GM21576 (cell line): ENCODE results near the gene MUC5B.
"Not testable (repeated sequence)": the region's sequence is repeated elsewhere in the genome, so short reads cannot be mapped to it uniquely, and the experiment has no call there.

Source experiments
- ATAC-seq: cut with Tn5 transposase; IDR thresholded peaks from one replicate; pipeline ENCODE4 v1.9.1; 2021; ENCODE audit warnings: mild to moderate bottlenecking, moderate library complexity; ENCODE audit not compliant: unreplicated experiment

The MUC5B gene

GRCh38 chr11:1222491-1223345, at the start of gene MUC5B:
Gene MUC5B, plus strand, starts transcription at chr11:1223066. Its CDS starts 58 bp downstream, at chr11:1223124.
- ATAC-seq, result no peak

GRCh38 chr11:1173396-1173795, 49.5 kb upstream of the MUC5B start:
- ATAC-seq, result not testable (repeated sequence)

- ATAC-seq, result no peak
Measured at GRCh38 chr11:1174441-1175370, 48.2 kb upstream of the MUC5B start.

- no peak for ATAC-seq
Measured at GRCh38 chr11:1175461-1176223, 47.2 kb upstream of the MUC5B start.

- no peak for ATAC-seq
Measured at GRCh38 chr11:1176224-1177019, 46.4 kb upstream of the MUC5B start.

- ATAC-seq, result no peak
Measured at GRCh38 chr11:1177020-1177770, 45.7 kb upstream of the MUC5B start.

- ATAC-seq, result no peak
Measured at GRCh38 chr11:1177771-1178090, 45.1 kb upstream of the MUC5B start.

GRCh38 chr11:1178201-1178885, 44.5 kb upstream of the MUC5B start:
- ATAC-seq, result no peak

GRCh38 chr11:1178906-1179305, 44.0 kb upstream of the MUC5B start:
- ATAC-seq, result no peak

- no peak for ATAC-seq
Measured at GRCh38 chr11:1179641-1180040, 43.2 kb upstream of the MUC5B start.

GRCh38 chr11:1180171-1180570, 42.7 kb upstream of the MUC5B start:
- ATAC-seq, result no peak

- ATAC-seq, result no peak
Measured at GRCh38 chr11:1180947-1181391, 41.9 kb upstream of the MUC5B start.

- no peak for ATAC-seq
Measured at GRCh38 chr11:1181420-1181819, 41.4 kb upstream of the MUC5B start.

- no peak for ATAC-seq
Measured at GRCh38 chr11:1181853-1182535, 40.9 kb upstream of the MUC5B start.

- ATAC-seq, result not testable (repeated sequence)
Measured at GRCh38 chr11:1184139-1184538, 38.7 kb upstream of the MUC5B start.

- not testable (repeated sequence) for ATAC-seq
Measured at GRCh38 chr11:1188451-1189130, 34.3 kb upstream of the MUC5B start.

- ATAC-seq, result not testable (repeated sequence)
Measured at GRCh38 chr11:1189816-1190215, 33.0 kb upstream of the MUC5B start.
